Tibial nerve (tissue), 3 donors: ENCODE results near the gene CRABP1.

ENCODE experiments used
- CTCF ChIP-seq, 5 experiments: fragments of 200-600 bp in 3 of 5; fragments of 450-650 bp in 2 of 5; sonication (generic) in 3 of 5; IDR thresholded peaks; one replicate each; pipeline ENCODE4 v1.5.1; 2016 to 2019; ENCODE audit warnings: antibody characterized with exemption in 5 of 5, mild to moderate bottlenecking in 3 of 5, moderate library complexity in 2 of 5
- POLR2A ChIP-seq, 2 donors: fragments of 450-650 bp; IDR thresholded peaks; one replicate each; pipeline ENCODE4 v1.6.1; 2017; ENCODE audit warnings: antibody characterized with exemption in 2 of 2, mild to moderate bottlenecking in 2 of 2, moderate library complexity in 2 of 2

- TF ChIP-seq POLR2A (IDR thresholded peaks at IDR 0.05), result no peak
- no peak for TF ChIP-seq CTCF (IDR thresholded peaks at IDR 0.05)
Measured at GRCh38 chr15:78314181-78314581, 26.0 kb upstream of the CRABP1 start.
